K562 (cell line): Measurements from ENCODE around the gene ANKRD66. TPM values are rescaled to one million over a fixed set of nuclear protein-coding genes. Genes with fewer than 3 reads are reported as not detected.
"Not testable (repeated sequence)": the region's sequence is repeated elsewhere in the genome, so short reads cannot be mapped to it uniquely, and the experiment has no call there.

ENCODE experiments used
- ATAC-seq: fragments of 200-7000 bp; cut with Tn5 transposase; 3 replicates; pipeline ENCODE4 v1.9.1; 2020; ENCODE audit warnings: moderate library complexity
- BruUV-seq: library from RNA; stranded (reverse); fragments of 400-500 nt; replicated peaks from 2 replicates; lab custom pipeline; 2021; lab: Mats Ljungman, UMichigan
- CTCF ChIA-PET: fragments of 300-600 bp; formaldehyde crosslinking; extraction: SDS; loops from one replicate; lab custom pipeline; 2021; ENCODE audit warnings: low intra/inter-chr PET ratio; lab: Yijun Ruan, JAX
- POLR2A ChIA-PET: fragments of 300-600, 350-650 bp; sonication (Branson Sonifier 250); formaldehyde crosslinking; extraction: SDS; loops from one replicate; lab custom pipeline; 2021; ENCODE audit warnings: antibody characterized with exemption, inconsistent platforms; lab: Yijun Ruan, JAX
- DNase-seq, 4 experiments: peaks; one replicate each; pipeline versions ENCODE4 v3.0.0 to v3.0.0-alpha.2; 2011 to 2018; ENCODE audit warnings: low spot score in 3 of 4, mixed read lengths in 3 of 4; ENCODE audit errors: extremely low read depth in 1 of 4
- FAIRE-seq: peaks from 2 replicates; lab custom pipeline; 2011; peaks lifted over from hg19 to GRCh38; lab: Jason Lieb, UNC
- H2AFZ ChIP-seq: 2 replicates; pipeline ENCODE4 v1.6.0; 2011; ENCODE audit warnings: low read depth, low read length, control low read depth, inconsistent platforms
- H3K27ac ChIP-seq: fragments of 200-600 bp; 3 replicates; pipeline ENCODE4 v1.8.0; 2011; ENCODE audit warnings: low read depth, mild to moderate bottlenecking, control low read depth, inconsistent platforms, low read length, moderate library complexity, mixed read lengths; ENCODE audit errors: extremely low read depth
- H3K27me3 ChIP-seq, 2 experiments: fragments of 300-600 bp in 1 of 2; 2 replicates in 1 of 2; 3 replicates in 1 of 2; pipeline versions ENCODE4 v1.6.0 to v1.8.0; 2011; ENCODE audit warnings: inconsistent platforms in 2 of 2, low read length in 2 of 2, mild to moderate bottlenecking in 1 of 2, mixed read lengths in 1 of 2, moderate library complexity in 1 of 2; ENCODE audit not compliant: control insufficient read depth in 2 of 2, insufficient read depth in 2 of 2
- H3K36me3 ChIP-seq: fragments of 300-600 bp; 3 replicates; pipeline ENCODE4 v1.8.0; 2011; ENCODE audit warnings: mild to moderate bottlenecking, low read length, inconsistent platforms; ENCODE audit not compliant: control insufficient read depth, insufficient read depth
- H3K4me1 ChIP-seq, 2 experiments: fragments of 200-600 bp in 1 of 2; replicated peaks in 1 of 2; 2 replicates in 1 of 2; 3 replicates in 1 of 2; pipeline versions ENCODE4 v1.5.1 to v1.8.0; 2011; ENCODE audit warnings: inconsistent platforms in 2 of 2, low read length in 2 of 2, mild to moderate bottlenecking in 1 of 2, mixed read lengths in 1 of 2, moderate library complexity in 1 of 2; ENCODE audit not compliant: control insufficient read depth in 2 of 2, insufficient read depth in 2 of 2
- H3K4me2 ChIP-seq: 2 replicates; pipeline ENCODE4 v1.6.1; 2011; ENCODE audit warnings: low read length, control low read depth, inconsistent platforms, mixed read lengths; ENCODE audit not compliant: insufficient read depth
- H3K4me3 ChIP-seq: fragments of 200-600 bp; sonication (generic), shearing (Covaris generic); 2 replicates; pipeline ENCODE4 v1.5.1; 2016; ENCODE audit warnings: control low read depth, inconsistent platforms
- H3K79me2 ChIP-seq: fragments of 200-600 bp; 3 replicates; pipeline ENCODE4 v1.8.0; 2011; ENCODE audit warnings: low read length, inconsistent platforms; ENCODE audit not compliant: control insufficient read depth, insufficient read depth
- H3K9ac ChIP-seq, 2 experiments: 2 replicates each; pipeline versions ENCODE4 v1.6.0 to v1.6.1; 2011; ENCODE audit warnings: low read depth in 2 of 2, low read length in 2 of 2, control low read depth in 1 of 2, inconsistent platforms in 1 of 2, mild to moderate bottlenecking in 1 of 2, mixed read lengths in 1 of 2; ENCODE audit not compliant: insufficient read depth in 1 of 2
- H3K9me1 ChIP-seq: one replicate; pipeline ENCODE4 v1.6.0; 2011; ENCODE audit warnings: inconsistent platforms, mild to moderate bottlenecking, low read length, moderate library complexity; ENCODE audit not compliant: control insufficient read depth, insufficient read depth
- H3K9me3 ChIP-seq: replicated peaks from 2 replicates; pipeline ENCODE4 v1.5.1; 2011; ENCODE audit warnings: low read depth, low read length, inconsistent platforms; ENCODE audit not compliant: control insufficient read depth, insufficient read depth
- H4K20me1 ChIP-seq: replicated peaks from 2 replicates; pipeline ENCODE4 v1.6.1; 2011; ENCODE audit warnings: low read length, inconsistent platforms, mixed read lengths; ENCODE audit not compliant: control insufficient read depth, insufficient read depth
- ARHGAP35 ChIP-seq: fragments of 450-650 bp; IDR thresholded peaks from 2 replicates; pipeline ENCODE4 v1.6.1; 2018; ENCODE audit not compliant: partially characterized antibody
- GABPB1 ChIP-seq: sonication (generic); formaldehyde crosslinking; IDR thresholded peaks from 2 replicates; pipeline ENCODE4 v1.8.0; 2022; ENCODE audit warnings: mild to moderate bottlenecking, missing genetic modification reagents
- HES1 ChIP-seq: fragments of 450-650 bp; IDR thresholded peaks from 2 replicates; pipeline ENCODE4 v1.6.1; 2016; ENCODE audit warnings: low read depth, mild to moderate bottlenecking, moderate library complexity
- NONO ChIP-seq, 2 experiments: fragments of 200-400 bp in 1 of 2; fragments of 450-650 bp in 1 of 2; formaldehyde crosslinking in 1 of 2; IDR thresholded peaks; 2 replicates each; pipeline ENCODE4 v1.6.1; 2017; ENCODE audit warnings: low read depth in 2 of 2, mild to moderate bottlenecking in 2 of 2, moderate library complexity in 2 of 2, low read length in 1 of 2
- PYGO2 ChIP-seq: fragments of 450-650 bp; IDR thresholded peaks from 2 replicates; pipeline ENCODE4 v1.6.1; 2016; ENCODE audit warnings: mild to moderate bottlenecking, missing genetic modification characterization, moderate library complexity, missing compliant biosample characterization
- ZC3H4 ChIP-seq: sonication (generic); formaldehyde crosslinking; IDR thresholded peaks from 2 replicates; pipeline ENCODE4 v1.9.0; 2021; ENCODE audit warnings: missing genetic modification reagents, borderline replicate concordance
- WGBS: fragments of 100-300 bp; shearing (Covaris generic); methylation state at CpG from one replicate; pipeline ENCODE4 v1.1.6; 2016; ENCODE audit warnings: low coverage, mixed read lengths; ENCODE audit not compliant: insufficient coverage; ENCODE audit errors: missing lambda C conversion rate; 5-methylcytosine and 5-hydroxymethylcytosine counted together
- in situ Hi-C: fragments of 300-500 bp; cut with MboI; formaldehyde crosslinking; loops from 4 replicates; pipeline ENCODE4 v1.15.0; 2018; ENCODE audit warnings: inconsistent platforms, mixed read lengths
- intact Hi-C: fragments of 100-400 bp; cut with micrococcal nuclease; formaldehyde crosslinking; loops from 2 replicates; pipeline ENCODE4 v1.14.2; 2022
- polyA plus RNA-seq, 8 experiments: library from polyadenylated mRNA; depleted of rRNA in 4 of 8; stranded (reverse) in 5 of 8; unstranded in 3 of 8; fragments of >200 nt; fragmentation: Nextera tagmentation in 2 of 8; fragmentation: Illumina TruSeq in 1 of 8; extraction: Ambion mirVana in 2 of 8; extraction: Trizol in 1 of 8; gene quantifications; 2 replicates each; pipeline versions ENCODE4 v1.2.1 to v1.2.3, GENCODE V29; 2011 to 2014; ENCODE audit warnings: inconsistent platforms in 1 of 8, missing spikeins in 1 of 8
- total RNA-seq, 7 experiments: library from RNA; depleted of rRNA in 6 of 7; stranded (reverse); fragments of >200 nt in 6 of 7; fragmentation: Illumina TruSeq in 2 of 7; extraction: Trizol in 2 of 7; gene quantifications; 2 replicates each; pipeline versions ENCODE4 v1.2.1 to v1.2.3, GENCODE V29; 2011 to 2021; ENCODE audit warnings: low replicate concordance in 1 of 7

The ANKRD66 gene
- total and polyA plus RNA-seq, 9 of the 15 experiments (the other 6 are each of a cell fraction or from before 2014, with no cell fraction given), result not detected

GRCh38 chr6:46743425-46744158 is 3.1 kb upstream of the ANKRD66 start:
- Histone ChIP-seq H3K27me3 (no peaks in the 10 kb centered on the region), H3K36me3 (no peaks in the 10 kb centered on the region), H3K9me3 (no peaks in the 10 kb centered on the region), H3K4me1 (no peaks in the 10 kb centered on the region), H3K79me2 (no peaks in the 10 kb centered on the region), H3K4me3 (no peak overlapping the region), H4K20me1 (no peaks in the 10 kb centered on the region), H2AFZ (no peak overlapping the region), H3K9me1 (no peaks in the 10 kb centered on the region), H3K4me2 (no peak overlapping the region), H3K9ac (no peak overlapping the region), H3K27ac (no peak overlapping the region)
- intact Hi-C loops (no loop called here), in situ Hi-C loops (no loop called here)
- WGBS, result 0% methylated on average over 1 of the region's 1 CpG
- ATAC-seq (no peak), DNase-seq (no peak), FAIRE-seq (no peak)
- ChIA-PET CTCF (no interaction called here), POLR2A (no interaction called here)
- TF ChIP-seq NONO (IDR thresholded peaks at IDR 0.05; ENCODE audit: low read depth in 2 of 2, low read length in 1 of 2) (no peak), ARHGAP35 (no peak), HES1 (no peak), PYGO2 (tag) (no peak), ZC3H4 (CRISPR knock-in tag) (no peak), GABPB1 (CRISPR knock-in tag) (no peak)
- BruUV-seq, result no TSS peak

GRCh38 chr6:46744159-46744725 is 2.5 kb upstream of the ANKRD66 start:
- in situ Hi-C loops, intact Hi-C loops, H3K9me3 ChIP-seq, H3K4me1 ChIP-seq, H4K20me1 ChIP-seq, POLR2A ChIA-PET, H3K79me2 ChIP-seq, CTCF ChIA-PET, BruUV-seq, H3K4me2 ChIP-seq, H2AFZ ChIP-seq, FAIRE-seq, H3K27me3 ChIP-seq, H3K27ac ChIP-seq, DNase-seq, H3K9ac ChIP-seq, ATAC-seq, H3K9me1 ChIP-seq, H3K4me3 ChIP-seq, H3K36me3 ChIP-seq: not testable (repeated sequence)
- 0% methylated on average over 3 of the region's 3 CpGs for WGBS
